HUES6 (cell line): ENCODE measurements around the gene INF2.
A peak's percentile ranks its signal among the peaks of the same experiment; 100 is the strongest.
"Not testable (repeated sequence)": the region's sequence is repeated elsewhere in the genome, so short reads cannot be mapped to it uniquely, and the experiment has no call there.

Experiments used
- H3K27ac ChIP-seq: 2 replicates; pipeline ENCODE4 v1.7.0; 2013; ENCODE audit warnings: low read depth, mild to moderate bottlenecking, low read length, inconsistent platforms
- H3K27me3 ChIP-seq: 2 replicates; pipeline ENCODE4 v1.6.1; 2013; ENCODE audit warnings: low read length; ENCODE audit not compliant: control insufficient read depth, insufficient read depth
- H3K36me3 ChIP-seq: 2 replicates; pipeline ENCODE4 v1.6.1; 2013; ENCODE audit warnings: low read length; ENCODE audit not compliant: control insufficient read depth, insufficient read depth
- H3K4me1 ChIP-seq: 2 replicates; pipeline ENCODE4 v1.6.1; 2013; ENCODE audit warnings: low read length; ENCODE audit not compliant: control insufficient read depth, insufficient read depth
- H3K4me3 ChIP-seq: 2 replicates; pipeline ENCODE4 v1.5.1; 2013; ENCODE audit warnings: low read depth, low read length
- H3K9ac ChIP-seq: one replicate; pipeline ENCODE4 v1.6.1; 2013; ENCODE audit warnings: mild to moderate bottlenecking, low read length
- H3K9me3 ChIP-seq: 2 replicates; pipeline ENCODE4 v1.6.1; 2013; ENCODE audit warnings: low read depth, low read length; ENCODE audit not compliant: control insufficient read depth, insufficient read depth

The INF2 gene

DNA sequence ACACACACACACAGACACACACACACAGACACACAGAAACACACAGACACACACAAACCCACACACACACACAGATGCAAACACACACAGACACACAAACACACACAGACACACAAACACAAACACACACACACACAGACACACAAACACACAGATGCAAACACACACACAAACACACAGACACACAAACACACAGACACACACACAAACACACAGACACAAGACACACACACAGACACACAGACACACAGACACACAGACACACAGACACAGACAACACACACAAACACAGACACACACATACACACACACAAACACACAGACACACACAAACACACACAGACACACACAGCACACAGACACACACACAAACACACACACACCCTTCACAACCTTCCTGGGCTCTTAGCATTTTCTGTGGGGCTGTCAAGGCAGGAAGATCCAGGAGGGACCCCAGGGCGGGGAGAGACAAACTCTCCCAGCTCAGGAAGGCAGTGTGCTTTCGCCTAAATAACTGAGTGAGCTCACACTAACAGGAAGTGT, 24.2 kb upstream of the INF2 start:
- H3K27me3 ChIP-seq: no peaks in the 10 kb centered on the region
- H3K27ac ChIP-seq: peak overlapping the region; percentile 83; the same call in 1 of the 2 replicates
- H3K36me3 ChIP-seq: no peaks in the 10 kb centered on the region
- peaks cover 4% of the 10 kb centered on the region; the same call in 1 of the 2 replicates for H3K9me3 ChIP-seq
- no peak overlapping the region for H3K4me3 ChIP-seq
- H3K4me1 ChIP-seq: peaks cover 16% of the 10 kb centered on the region
- peak overlapping the region; percentile 65 for H3K9ac ChIP-seq

DNA sequence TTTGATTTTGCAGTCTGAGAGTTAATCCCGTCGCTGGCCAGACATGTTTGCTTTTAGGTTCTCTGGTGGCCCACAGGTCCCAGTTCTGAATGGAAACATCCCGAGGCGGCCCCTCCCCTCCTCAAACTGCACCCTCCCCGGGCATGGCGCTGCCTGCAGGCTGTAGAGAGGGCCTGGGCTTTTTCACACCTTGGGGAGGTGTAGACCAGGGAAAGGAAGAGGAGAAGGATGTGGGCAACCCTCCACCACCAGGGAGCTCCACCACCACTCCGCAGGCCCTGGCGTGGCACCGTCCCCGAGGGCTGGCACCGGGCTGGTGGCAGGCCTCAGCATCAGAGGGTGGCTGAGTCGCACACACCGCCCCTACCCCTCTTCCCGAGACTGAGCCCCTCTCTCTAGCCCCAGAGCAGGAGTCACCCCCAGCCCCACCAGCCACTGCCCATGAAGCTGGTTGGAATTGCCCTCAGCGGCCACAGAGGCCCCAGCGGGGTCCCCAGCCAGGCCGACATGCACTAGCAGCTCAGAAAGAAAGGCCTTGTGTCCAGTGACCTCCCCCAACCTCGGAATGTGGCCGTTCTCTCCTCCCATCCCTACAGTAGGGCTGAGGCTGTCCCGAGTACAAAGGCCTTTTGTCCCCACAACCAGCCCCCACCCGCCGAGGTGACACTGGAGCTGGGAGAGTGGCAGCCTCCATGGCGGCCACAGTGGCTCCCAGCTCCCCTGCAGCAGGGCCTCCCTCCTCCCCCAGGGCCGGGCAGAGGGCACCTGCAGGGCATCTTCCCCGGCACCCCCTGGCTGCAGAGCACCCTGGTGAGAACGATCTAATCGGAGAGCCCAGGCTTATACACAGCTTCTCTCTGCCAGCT, 23.5 kb upstream of the INF2 start:
- Histone ChIP-seq H3K27ac (peak overlapping the region; percentile 83; the same call in 1 of the 2 replicates), H3K4me3 (no peak overlapping the region), H3K4me1 (peaks cover 14% of the 10 kb centered on the region), H3K27me3 (no peaks in the 10 kb centered on the region), H3K36me3 (no peaks in the 10 kb centered on the region), H3K9me3 (peaks cover 2% of the 10 kb centered on the region; the same call in 1 of the 2 replicates), H3K9ac (peak overlapping the region; percentile 65)

DNA sequence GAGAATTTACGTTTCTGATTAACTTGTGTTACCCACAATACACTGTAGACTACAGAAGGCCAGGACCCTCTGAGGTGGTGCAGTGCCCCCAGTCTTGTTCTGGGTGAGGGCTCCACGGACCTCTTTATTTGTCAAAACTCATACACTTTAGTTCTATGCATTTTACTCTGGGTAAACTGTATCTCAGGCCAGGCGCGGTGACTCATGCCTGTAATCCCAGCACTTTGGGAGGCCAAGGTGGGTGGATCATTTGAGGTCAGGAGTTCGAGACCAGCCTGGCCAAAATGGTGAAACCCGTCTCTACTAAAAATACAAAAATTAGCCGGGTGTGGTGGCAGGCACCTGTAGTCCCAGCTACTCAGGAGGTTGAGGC, 22.9 kb upstream of the INF2 start:
- H3K4me3 ChIP-seq, H3K9me3 ChIP-seq, H3K36me3 ChIP-seq, H3K27me3 ChIP-seq: not testable (repeated sequence)
- H3K9ac ChIP-seq: peak overlapping the region; percentile 41
- H3K27ac ChIP-seq: peak overlapping the region; percentile 83; the same call in 1 of the 2 replicates
- peaks cover 14% of the 10 kb centered on the region for H3K4me1 ChIP-seq

DNA sequence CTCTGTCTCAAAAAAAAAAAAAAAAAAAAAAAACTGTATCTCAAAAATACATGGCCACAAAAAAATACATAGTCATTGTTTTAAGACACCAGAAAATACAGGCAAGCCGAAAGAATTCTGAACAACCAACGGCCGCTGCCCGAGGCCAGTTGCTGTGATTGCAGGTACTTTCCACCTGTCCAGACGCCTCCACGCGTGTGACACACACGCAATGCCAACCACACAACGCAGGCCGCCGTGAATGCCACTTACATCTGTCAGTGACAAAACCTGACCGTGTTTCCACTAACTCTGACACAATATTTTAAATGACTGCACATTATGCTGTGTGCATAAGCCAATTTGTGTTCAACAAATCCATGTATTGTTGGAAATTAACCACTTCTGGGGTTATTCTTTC, 22.4 kb upstream of the INF2 start:
- Histone ChIP-seq H3K9ac (no peak overlapping the region), H3K4me3 (no peak overlapping the region), H3K27ac (no peak overlapping the region)

DNA sequence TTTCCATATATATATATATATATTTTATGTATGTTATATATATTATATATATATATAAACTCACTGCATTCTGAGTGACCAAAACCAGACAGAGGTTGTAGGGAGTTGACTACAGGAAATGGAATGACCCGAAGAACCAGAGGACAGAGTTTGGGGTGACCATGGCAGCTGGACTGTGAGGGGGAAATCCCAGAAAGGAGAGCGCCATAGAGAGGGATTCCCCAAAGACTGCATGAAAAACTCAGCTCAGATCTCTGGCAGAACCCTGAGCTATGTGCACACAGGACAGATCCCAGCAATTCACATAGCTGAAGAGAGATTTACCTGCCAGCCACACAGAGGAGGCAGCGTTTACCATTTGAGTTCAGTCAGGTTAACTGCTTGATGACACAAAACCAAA, 19.7 kb upstream of the INF2 start:
- H3K4me3 ChIP-seq: no peak overlapping the region
- no peaks in the 10 kb centered on the region for H3K36me3 ChIP-seq
- no peak overlapping the region for H3K27ac ChIP-seq
- H3K4me1 ChIP-seq: peaks cover 23% of the 10 kb centered on the region
- H3K9ac ChIP-seq: no peak overlapping the region
- H3K27me3 ChIP-seq: no peaks in the 10 kb centered on the region
- H3K9me3 ChIP-seq: peaks cover 4% of the 10 kb centered on the region; the same call in 1 of the 2 replicates

More for the DNA sequence above, 22.4 kb upstream of the INF2 start:
- H3K27me3 ChIP-seq: no peaks in the 10 kb centered on the region
- H3K36me3 ChIP-seq: no peaks in the 10 kb centered on the region
- peaks cover 14% of the 10 kb centered on the region for H3K4me1 ChIP-seq
- H3K9me3 ChIP-seq: peaks cover 4% of the 10 kb centered on the region; the same call in 1 of the 2 replicates

DNA sequence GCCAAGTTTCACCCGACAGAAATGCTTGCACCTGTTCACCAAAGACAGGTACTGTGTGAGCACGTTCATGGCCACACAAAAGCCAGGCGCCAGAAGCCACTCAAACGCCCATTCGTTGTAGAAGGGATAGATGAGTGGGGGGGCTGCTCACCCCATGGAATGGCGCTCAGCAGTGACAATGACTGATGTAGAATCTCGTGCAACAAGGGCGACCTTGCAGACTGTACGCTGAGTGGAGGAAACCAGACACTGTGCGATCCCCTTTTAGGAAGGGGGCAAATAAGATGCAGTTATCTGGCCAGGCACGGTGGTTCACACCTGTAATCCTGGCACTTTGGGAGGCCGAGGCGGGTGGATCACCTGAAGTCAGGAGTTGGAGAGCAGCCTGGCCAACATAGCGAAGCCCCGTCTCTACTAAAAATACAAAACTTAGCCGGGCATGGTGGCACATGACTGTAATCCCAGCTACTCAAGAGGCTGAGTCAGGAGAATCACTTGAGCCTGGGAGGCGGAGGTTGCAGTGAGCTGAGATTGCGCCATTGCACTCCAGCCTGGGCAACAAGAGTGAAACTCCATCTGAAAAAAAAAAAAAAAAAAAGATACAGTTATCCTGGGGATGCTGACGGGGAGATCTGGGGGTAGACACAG, 18.0 kb upstream of the INF2 start:
- H3K4me3 ChIP-seq, H3K9ac ChIP-seq, H3K27me3 ChIP-seq, H3K27ac ChIP-seq, H3K9me3 ChIP-seq, H3K36me3 ChIP-seq: not testable (repeated sequence)
- H3K4me1 ChIP-seq: peaks cover 14% of the 10 kb centered on the region

DNA sequence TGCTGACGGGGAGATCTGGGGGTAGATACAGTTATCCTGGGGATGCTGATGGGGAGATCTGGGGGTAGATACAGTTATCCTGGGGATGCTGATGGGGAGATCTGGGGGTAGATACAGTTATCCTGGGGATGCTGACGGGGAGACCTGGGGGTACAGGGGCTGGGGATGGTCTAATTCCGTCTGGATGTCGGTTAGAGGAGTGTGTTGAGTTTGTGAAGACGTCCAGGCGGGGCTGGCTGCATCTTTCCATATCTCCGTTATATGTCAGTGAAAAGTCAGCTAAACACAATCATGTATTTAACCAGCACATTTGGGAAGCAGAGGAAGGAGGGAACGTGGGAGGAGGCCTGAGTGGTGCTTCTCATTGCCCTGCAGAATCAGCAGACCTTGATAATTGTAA, 17.3 kb upstream of the INF2 start:
- not testable (repeated sequence) for H3K4me3 ChIP-seq

DNA sequence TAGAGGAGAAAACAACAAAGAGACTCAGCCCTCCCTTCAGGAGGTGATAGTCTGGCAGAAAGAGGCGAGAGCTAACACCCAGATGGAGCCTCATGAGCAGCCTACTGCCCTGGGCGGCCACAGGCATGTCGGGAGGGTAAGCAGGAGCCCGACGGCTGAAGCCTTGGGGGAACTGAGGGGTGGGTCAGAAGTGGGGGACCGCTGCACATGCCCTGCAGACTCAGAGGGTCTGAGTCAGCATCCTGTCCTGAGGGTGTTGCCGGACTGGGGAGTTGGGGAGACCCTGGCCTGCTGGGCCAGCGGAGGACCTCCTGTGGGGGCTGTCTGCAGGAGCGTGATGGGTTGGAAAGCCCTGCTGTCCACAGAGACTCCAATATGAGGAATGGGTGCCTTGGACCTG, 15.9 kb upstream of the INF2 start:
- Histone ChIP-seq H3K27ac (no peak overlapping the region), H3K27me3 (no peaks in the 10 kb centered on the region), H3K9me3 (peaks cover 4% of the 10 kb centered on the region; the same call in 1 of the 2 replicates), H3K36me3 (no peaks in the 10 kb centered on the region), H3K4me3 (no peak overlapping the region), H3K4me1 (peaks cover 28% of the 10 kb centered on the region), H3K9ac (no peak overlapping the region)

More for the DNA sequence above, 17.3 kb upstream of the INF2 start:
- not testable (repeated sequence) for H3K9ac ChIP-seq, H3K9me3 ChIP-seq, H3K36me3 ChIP-seq, H3K27me3 ChIP-seq, H3K27ac ChIP-seq
- peaks cover 18% of the 10 kb centered on the region for H3K4me1 ChIP-seq

DNA sequence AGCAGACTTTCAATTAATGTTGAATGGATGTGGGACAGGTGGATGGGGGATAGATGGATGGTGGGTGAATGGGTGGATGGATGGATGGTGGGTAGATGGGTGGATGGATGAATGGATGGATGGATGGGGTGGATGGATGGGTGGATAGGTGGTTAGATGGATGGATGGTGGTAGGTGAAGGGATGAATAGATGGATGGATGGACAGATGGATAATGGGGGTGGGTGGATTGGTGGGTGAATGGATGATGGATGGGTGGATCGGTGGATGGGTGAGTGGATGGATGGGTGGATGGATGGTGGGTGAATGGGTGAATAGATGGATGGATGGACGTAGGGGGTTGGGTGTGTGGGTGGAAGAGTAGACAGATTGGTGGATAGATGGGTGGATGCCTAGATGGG, 14.0 kb upstream of the INF2 start:
- H3K9me3 ChIP-seq: peaks cover 4% of the 10 kb centered on the region; the same call in 1 of the 2 replicates
- no peak overlapping the region for H3K27ac ChIP-seq
- no peak overlapping the region for H3K4me3 ChIP-seq
- H3K36me3 ChIP-seq: no peaks in the 10 kb centered on the region
- peaks cover 46% of the 10 kb centered on the region for H3K4me1 ChIP-seq
- no peak overlapping the region for H3K9ac ChIP-seq
- no peaks in the 10 kb centered on the region for H3K27me3 ChIP-seq

DNA sequence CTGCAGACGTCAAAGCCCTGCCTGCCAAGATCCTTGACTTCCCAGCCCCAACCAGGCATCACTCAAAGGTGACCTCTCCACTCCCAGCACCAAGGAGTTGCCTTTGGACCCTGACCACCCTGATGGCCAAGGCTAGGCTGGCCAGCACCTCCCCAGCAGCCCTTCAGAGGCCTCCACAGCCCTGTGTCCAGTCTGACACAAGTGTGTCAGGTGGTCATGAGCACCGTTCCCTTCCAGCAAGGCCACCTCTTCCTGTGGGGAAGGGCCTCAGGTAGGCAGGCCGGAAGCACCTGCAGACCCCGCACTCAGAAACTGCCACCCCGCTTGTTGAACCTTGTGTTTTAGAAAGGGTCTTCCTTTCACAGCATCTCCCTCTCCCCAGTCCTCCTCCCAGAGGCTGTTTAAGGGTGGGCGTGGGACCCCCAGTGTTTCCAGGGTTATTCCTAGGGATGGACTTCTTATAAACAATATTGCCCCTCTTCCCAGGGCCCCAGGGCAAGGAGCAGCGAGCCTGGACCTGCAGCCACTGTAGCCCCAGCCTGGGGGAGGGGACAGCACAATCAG, 13.2 kb upstream of the INF2 start:
- Histone ChIP-seq H3K4me3 (peak overlapping the region; percentile 53; the same call in 1 of the 2 replicates), H3K36me3 (no peaks in the 10 kb centered on the region), H3K9ac (no peak overlapping the region), H3K4me1 (peaks cover 54% of the 10 kb centered on the region), H3K9me3 (peaks cover under 1% of the 10 kb centered on the region; the same call in 1 of the 2 replicates), H3K27ac (no peak overlapping the region; the same call in 1 of the 2 replicates), H3K27me3 (no peaks in the 10 kb centered on the region)
